ENCODE results near the gene EGR4. TPM values are rescaled to one million over a fixed set of nuclear protein-coding genes. Genes with fewer than 3 reads are reported as not detected.
A peak's percentile ranks its signal among the peaks of the same experiment; 100 is the strongest.

The EGR4 gene
- polyA plus RNA-seq, 3 donors: 0.12 to 0.15 TPM; not detected in 1

GRCh38 chr2:73256618-73256922 lies 36.8 kb downstream of the EGR4 start:
- no peaks in the 10 kb centered on the region for H3K9me3 Mint-ChIP-seq
- no CpG with 5 or more reads among the region's 1 CpG for WGBS (ENCODE audit: insufficient coverage)
- no peak overlapping the region for H3K27ac ChIP-seq (ENCODE audit: low read depth in 1 of 2, low read length in 2 of 2)

GRCh38 chr2:73255907-73256617 lies 37.3 kb downstream of the EGR4 start:
- Histone ChIP-seq H3K79me2 (ENCODE audit: insufficient read depth, low read length) (no peaks in the 10 kb centered on the region), H2AFZ (ENCODE audit: insufficient read depth, low read depth, low read length, poor library complexity, severe bottlenecking) (no peak overlapping the region), H3K9ac (ENCODE audit: insufficient read depth, low read length, poor library complexity, severe bottlenecking) (no peak overlapping the region), H4K20me1 (ENCODE audit: insufficient read depth, low read length) (no peaks in the 10 kb centered on the region), H3K27ac (ENCODE audit: low read depth in 1 of 2, low read length in 2 of 2) (no peak overlapping the region), H3K4me3 (replicated peaks in 1 of 3; ENCODE audit: low read depth in 2 of 3, low read length in 3 of 3) (no peak overlapping the region), H3K4me1 (ENCODE audit: control insufficient read depth in 1 of 2, insufficient read depth in 2 of 2, low read length in 2 of 2) (peaks cover 0 to 8% of the 10 kb centered on the region in 2 donors), H3K27me3 (ENCODE audit: control insufficient read depth in 2 of 2, insufficient read depth in 2 of 2, low read length in 2 of 2) (no peaks in the 10 kb centered on the region), H3K4me2 (replicated peaks; ENCODE audit: extremely low read depth, low read length, poor library complexity, severe bottlenecking) (no peak overlapping the region), H3K9me3 (replicated peaks in 1 of 2; ENCODE audit: control insufficient read depth in 1 of 2, insufficient read depth in 1 of 2, low read length in 2 of 2) (no peaks in the 10 kb centered on the region), H3K36me3 (replicated peaks in 1 of 2; ENCODE audit: control insufficient read depth in 1 of 2, insufficient read depth in 2 of 2, low read length in 2 of 2) (peaks cover 46 to 82% of the 10 kb centered on the region in 2 donors)
- Mint-ChIP-seq H3K4me1 (peaks cover 11% of the 10 kb centered on the region), H3K4me3 (no peak overlapping the region), H3K36me3 (peaks cover 44 to 56% of the 10 kb centered on the region in 2 donors), H3K27me3 (ENCODE audit: low read depth in 3 of 3) (peaks cover 1% of the 10 kb centered on the region in 3 donors), H3K27ac (peak overlapping the region in 3 of 7 donors; percentile 10 to 41 (median 18)), H3K9me3 (no peaks in the 10 kb centered on the region)
- no peak for DNase-seq
- no peak for TF ChIP-seq CTCF (IDR thresholded peaks at IDR 0.05)
- intact Hi-C loops (cut with micrococcal nuclease): no loop called here
- 95% methylated on average over 2 of the region's 5 CpGs for WGBS (ENCODE audit: insufficient coverage)

More at GRCh38 chr2:73256618-73256922, 36.8 kb downstream of the EGR4 start:
- no peaks in the 10 kb centered on the region for H4K20me1 ChIP-seq (ENCODE audit: insufficient read depth, low read length)
- intact Hi-C loops (cut with micrococcal nuclease): no loop called here
- H3K4me3 ChIP-seq (replicated peaks in 1 of 3; ENCODE audit: low read depth in 2 of 3, low read length in 3 of 3): no peak overlapping the region
- no peaks in the 10 kb centered on the region for H3K27me3 ChIP-seq (ENCODE audit: control insufficient read depth in 2 of 2, insufficient read depth in 2 of 2, low read length in 2 of 2)
- peaks cover 0 to 8% of the 10 kb centered on the region in 2 donors for H3K4me1 ChIP-seq (ENCODE audit: control insufficient read depth in 1 of 2, insufficient read depth in 2 of 2, low read length in 2 of 2)
- no peaks in the 10 kb centered on the region for H3K9me3 ChIP-seq (replicated peaks in 1 of 2; ENCODE audit: control insufficient read depth in 1 of 2, insufficient read depth in 1 of 2, low read length in 2 of 2)
- H2AFZ ChIP-seq (ENCODE audit: insufficient read depth, low read depth, low read length, poor library complexity, severe bottlenecking): no peak overlapping the region
- H3K4me1 Mint-ChIP-seq: peaks cover 11% of the 10 kb centered on the region
- peaks cover 44 to 56% of the 10 kb centered on the region in 2 donors for H3K36me3 Mint-ChIP-seq
- H3K9ac ChIP-seq (ENCODE audit: insufficient read depth, low read length, poor library complexity, severe bottlenecking): no peak overlapping the region
- no peak overlapping the region for H3K4me3 Mint-ChIP-seq
- no peak for TF ChIP-seq CTCF (IDR thresholded peaks at IDR 0.05)
- H3K79me2 ChIP-seq (ENCODE audit: insufficient read depth, low read length): no peaks in the 10 kb centered on the region
- DNase-seq: no peak
- peaks cover 42 to 81% of the 10 kb centered on the region in 2 donors for H3K36me3 ChIP-seq (replicated peaks in 1 of 2; ENCODE audit: control insufficient read depth in 1 of 2, insufficient read depth in 2 of 2, low read length in 2 of 2)
- peaks cover 1% of the 10 kb centered on the region in 3 donors for H3K27me3 Mint-ChIP-seq (ENCODE audit: low read depth in 3 of 3)
- no peak overlapping the region for H3K4me2 ChIP-seq (replicated peaks; ENCODE audit: extremely low read depth, low read length, poor library complexity, severe bottlenecking)
- H3K27ac Mint-ChIP-seq: peak overlapping the region in 3 of 7 donors; percentile 10 to 56 (median 18)
